Keratinocyte (primary cell): ENCODE results near the gene DEPDC7.

ENCODE experiments used
- EZH2 ChIP-seq: IDR thresholded peaks from one replicate; pipeline ENCODE4 v1.6.1; 2012; ENCODE audit warnings: inconsistent platforms, mild to moderate bottlenecking, low read length, moderate library complexity
- TF ChIP-seq, protein P1 (sequence below), 3 experiments: IDR thresholded peaks in 1 of 3; conservative IDR thresholded peaks in 1 of 3; optimal IDR thresholded peaks in 1 of 3; 2 replicates in 2 of 3; 3 replicates in 1 of 3; pipeline versions ENCODE3 to v1.5.1; 2011; ENCODE audit warnings: low read length in 3 of 3, mild to moderate bottlenecking in 3 of 3, moderate library complexity in 2 of 3, control low read depth in 1 of 3, inconsistent platforms in 1 of 3; ENCODE audit not compliant: insufficient read depth in 2 of 3; ENCODE audit errors: extremely low read depth in 1 of 3

DNA sequence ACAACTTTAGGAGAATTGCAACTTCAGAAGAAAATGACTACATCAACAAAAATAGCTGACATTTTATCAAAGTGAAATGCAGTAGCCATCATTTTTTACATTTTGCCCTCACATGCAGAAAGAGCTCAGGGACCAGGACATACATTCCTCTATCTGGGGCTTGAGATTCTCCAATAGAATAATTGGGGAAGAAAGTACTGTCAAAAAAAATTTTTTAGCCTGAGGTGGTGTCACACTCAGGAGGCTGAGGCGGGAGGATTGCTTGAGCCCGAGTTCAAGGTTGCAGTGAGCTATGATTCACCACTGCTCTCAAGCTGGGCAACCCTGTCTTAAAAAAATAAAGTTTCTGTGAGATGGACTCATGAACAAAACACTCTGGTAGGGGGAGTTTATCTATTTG, 32.2 kb upstream of the DEPDC7 start:
- TF ChIP-seq, protein P1, sequence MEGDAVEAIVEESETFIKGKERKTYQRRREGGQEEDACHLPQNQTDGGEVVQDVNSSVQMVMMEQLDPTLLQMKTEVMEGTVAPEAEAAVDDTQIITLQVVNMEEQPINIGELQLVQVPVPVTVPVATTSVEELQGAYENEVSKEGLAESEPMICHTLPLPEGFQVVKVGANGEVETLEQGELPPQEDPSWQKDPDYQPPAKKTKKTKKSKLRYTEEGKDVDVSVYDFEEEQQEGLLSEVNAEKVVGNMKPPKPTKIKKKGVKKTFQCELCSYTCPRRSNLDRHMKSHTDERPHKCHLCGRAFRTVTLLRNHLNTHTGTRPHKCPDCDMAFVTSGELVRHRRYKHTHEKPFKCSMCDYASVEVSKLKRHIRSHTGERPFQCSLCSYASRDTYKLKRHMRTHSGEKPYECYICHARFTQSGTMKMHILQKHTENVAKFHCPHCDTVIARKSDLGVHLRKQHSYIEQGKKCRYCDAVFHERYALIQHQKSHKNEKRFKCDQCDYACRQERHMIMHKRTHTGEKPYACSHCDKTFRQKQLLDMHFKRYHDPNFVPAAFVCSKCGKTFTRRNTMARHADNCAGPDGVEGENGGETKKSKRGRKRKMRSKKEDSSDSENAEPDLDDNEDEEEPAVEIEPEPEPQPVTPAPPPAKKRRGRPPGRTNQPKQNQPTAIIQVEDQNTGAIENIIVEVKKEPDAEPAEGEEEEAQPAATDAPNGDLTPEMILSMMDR (optimal IDR thresholded peaks at IDR 0.05 in 1 of 3, IDR thresholded peaks at IDR 0.05 in 1 of 3, conservative IDR thresholded peaks at IDR 0.05 in 1 of 3; ENCODE audit: extremely low read depth in 1 of 3, insufficient read depth in 2 of 3, low read length in 3 of 3): no peak
- TF ChIP-seq EZH2: no peak
